HFFc6 (cell line): ENCODE results near the gene BCAS3. TPM values are rescaled to one million over a fixed set of nuclear protein-coding genes. Genes with fewer than 3 reads are reported as not detected.

ENCODE experiments used
- DNase-seq: peaks from one replicate; pipeline ENCODE4 v3.0.0-alpha.2; 2018
- H3K27ac Mint-ChIP-seq: 2 replicates; pipeline ENCODE4 v1.8.0; 2020; ENCODE audit warnings: mild to moderate bottlenecking, mixed read lengths
- H3K27me3 Mint-ChIP-seq: 2 replicates; pipeline ENCODE4 v1.8.0; 2021; ENCODE audit warnings: mild to moderate bottlenecking, moderate library complexity, mixed read lengths; ENCODE audit not compliant: insufficient read depth
- H3K36me3 Mint-ChIP-seq: 2 replicates; pipeline ENCODE4 v1.8.0; 2021; ENCODE audit warnings: low read depth, mixed read lengths
- H3K4me1 Mint-ChIP-seq: 2 replicates; pipeline ENCODE4 v1.8.0; 2020; ENCODE audit warnings: low read depth, mixed read lengths
- H3K4me3 Mint-ChIP-seq: 2 replicates; pipeline ENCODE4 v1.8.0; 2020; ENCODE audit warnings: mild to moderate bottlenecking, moderate library complexity, mixed read lengths
- H3K9me3 Mint-ChIP-seq: 2 replicates; pipeline ENCODE4 v1.8.0; 2020; ENCODE audit warnings: mild to moderate bottlenecking, mixed read lengths
- CTCF ChIP-seq: fragments of 200-600 bp; sonication (generic); IDR thresholded peaks from 2 replicates; pipeline ENCODE4 v1.5.0; 2021; ENCODE audit warnings: antibody characterized with exemption, mild to moderate bottlenecking
- total RNA-seq, 6 experiments: library from RNA; stranded (reverse); fragmentation: NEBNext Ultra II Directional; extraction: Animal tissue kit (Norgen Biotek cat#: 25700); gene quantifications; 2 replicates in 1 of 6; 3 replicates in 5 of 6; pipeline ENCODE4 v1.2.3, GENCODE V29; 2021

BCAS3 gene
- total RNA-seq, 6 experiments from 2014 or later, result 9.8 to 13.8 (median 12.0) TPM

- no peaks in the 10 kb centered on the region for H3K9me3 Mint-ChIP-seq
- peaks cover 41% of the 10 kb centered on the region for H3K4me1 Mint-ChIP-seq
- H3K27ac Mint-ChIP-seq, result peak overlapping the region; percentile 80
- DNase-seq, result no peak
- H3K36me3 Mint-ChIP-seq, result no peaks in the 10 kb centered on the region
- H3K27me3 Mint-ChIP-seq, result no peaks in the 10 kb centered on the region
- no peak for TF ChIP-seq CTCF
- peak overlapping the region; percentile 80 for H3K4me3 Mint-ChIP-seq
Measured at GRCh38 chr17:61209106-61209439, 531.4 kb downstream of the BCAS3 start.

GRCh38 chr17:61209525-61209924, 531.9 kb downstream of the BCAS3 start:
- H3K4me3 Mint-ChIP-seq, result peak overlapping the region; percentile 80; the same call in 1 of the 2 replicates
- H3K27ac Mint-ChIP-seq, result peak overlapping the region; percentile 80
- no peaks in the 10 kb centered on the region for H3K9me3 Mint-ChIP-seq
- H3K36me3 Mint-ChIP-seq, result no peaks in the 10 kb centered on the region
- TF ChIP-seq CTCF, result no peak
- no peaks in the 10 kb centered on the region for H3K27me3 Mint-ChIP-seq
- H3K4me1 Mint-ChIP-seq, result peaks cover 39% of the 10 kb centered on the region
- no peak for DNase-seq

GRCh38 chr17:61211236-61211635, 533.6 kb downstream of the BCAS3 start:
- H3K4me1 Mint-ChIP-seq, result peaks cover 30% of the 10 kb centered on the region
- TF ChIP-seq CTCF, result no peak
- no peak overlapping the region for H3K4me3 Mint-ChIP-seq

GRCh38 chr17:61212655-61213054, 535.0 kb downstream of the BCAS3 start:
- H3K36me3 Mint-ChIP-seq, result no peaks in the 10 kb centered on the region
- H3K27ac Mint-ChIP-seq, result no peak overlapping the region
- no peak for DNase-seq
- no peak for TF ChIP-seq CTCF
- no peaks in the 10 kb centered on the region for H3K9me3 Mint-ChIP-seq
- no peak overlapping the region for H3K4me3 Mint-ChIP-seq
- H3K27me3 Mint-ChIP-seq, result no peaks in the 10 kb centered on the region
- peaks cover 31% of the 10 kb centered on the region for H3K4me1 Mint-ChIP-seq

More at GRCh38 chr17:61211236-61211635, 533.6 kb downstream of the BCAS3 start:
- DNase-seq, result no peak
- H3K36me3 Mint-ChIP-seq, result no peaks in the 10 kb centered on the region
- no peaks in the 10 kb centered on the region for H3K27me3 Mint-ChIP-seq
- H3K27ac Mint-ChIP-seq, result no peak overlapping the region
- no peaks in the 10 kb centered on the region for H3K9me3 Mint-ChIP-seq

- Mint-ChIP-seq H3K36me3 (no peaks in the 10 kb centered on the region), H3K4me3 (no peak overlapping the region), H3K27me3 (0 out of 2 replicates have a peak, but pooled peaks cover 1% of the 10 kb centered on the region), H3K27ac (no peak overlapping the region), H3K4me1 (peaks cover 31% of the 10 kb centered on the region), H3K9me3 (no peaks in the 10 kb centered on the region)
- no peak for TF ChIP-seq CTCF
- no peak for DNase-seq
Measured at GRCh38 chr17:61214753-61215152, 537.1 kb downstream of the BCAS3 start.

- DNase-seq, result no peak
- H3K27ac Mint-ChIP-seq, result no peak overlapping the region
- no peak for TF ChIP-seq CTCF
- peaks cover 36% of the 10 kb centered on the region for H3K4me1 Mint-ChIP-seq
- no peaks in the 10 kb centered on the region for H3K36me3 Mint-ChIP-seq
- no peaks in the 10 kb centered on the region for H3K9me3 Mint-ChIP-seq
- H3K27me3 Mint-ChIP-seq, result peaks cover 1% of the 10 kb centered on the region; the same call in 1 of the 2 replicates
- H3K4me3 Mint-ChIP-seq, result no peak overlapping the region
Measured at GRCh38 chr17:61216066-61216465, 538.4 kb downstream of the BCAS3 start.
